ENCODE measurements around the gene MRPS9. TPM values are rescaled to one million over a fixed set of nuclear protein-coding genes. Genes with fewer than 3 reads are reported as not detected.

MRPS9 gene
- total RNA-seq, 2 experiments from 2014 or later = 7.3 to 9.2 TPM

GRCh38 chr2:105125920-105126319, 88.1 kb downstream of the MRPS9 start:
- H3K9me3 ChIP-seq (ENCODE audit: control insufficient read depth in 1 of 2, insufficient read depth in 1 of 2, low read length in 2 of 2) = no peaks in the 10 kb centered on the region
- no peak for TF ChIP-seq CTCF (IDR thresholded peaks at IDR 0.05)
- Mint-ChIP-seq H3K27ac (no peak overlapping the region), H3K4me3 (no peak overlapping the region), H3K9me3 (no peaks in the 10 kb centered on the region), H3K4me1 (ENCODE audit: low read depth) (no peaks in the 10 kb centered on the region), H3K36me3 (ENCODE audit: low read depth) (no peaks in the 10 kb centered on the region), H3K27me3 (peaks cover 20% of the 10 kb centered on the region)
- ChIA-PET CTCF (no interaction called here), POLR2A (no interaction called here)
- H3K36me3 ChIP-seq (ENCODE audit: insufficient read depth, low read length) = no peaks in the 10 kb centered on the region
- ATAC-seq (ENCODE audit: poor library complexity) (no peak), DNase-seq (no peak)
- H3K4me1 ChIP-seq (ENCODE audit: insufficient read depth, low read length) = no peaks in the 10 kb centered on the region
- no peak overlapping the region for H3K4me3 ChIP-seq (ENCODE audit: low read length)
- no peak overlapping the region for H3K27ac ChIP-seq (ENCODE audit: low read depth in 1 of 2, low read length in 2 of 2)
- intact Hi-C loops (cut with DNase I, micrococcal nuclease) = no loop called here
- H3K27me3 ChIP-seq (ENCODE audit: control insufficient read depth in 1 of 2, insufficient read depth in 2 of 2, low read length in 2 of 2) = peaks cover 0 to 4% of the 10 kb centered on the region in 2 experiments

- Histone ChIP-seq H3K27ac (ENCODE audit: low read depth in 1 of 2, low read length in 2 of 2) (no peak overlapping the region), H3K4me1 (ENCODE audit: insufficient read depth, low read length) (no peaks in the 10 kb centered on the region), H3K9me3 (ENCODE audit: control insufficient read depth in 1 of 2, insufficient read depth in 1 of 2, low read length in 2 of 2) (no peaks in the 10 kb centered on the region), H3K27me3 (ENCODE audit: control insufficient read depth in 1 of 2, insufficient read depth in 2 of 2, low read length in 2 of 2) (peaks cover 0 to 4% of the 10 kb centered on the region in 2 experiments), H3K36me3 (ENCODE audit: insufficient read depth, low read length) (no peaks in the 10 kb centered on the region), H3K4me3 (ENCODE audit: low read length) (no peak overlapping the region)
- intact Hi-C loops (cut with DNase I, micrococcal nuclease) = no loop called here
- ATAC-seq (ENCODE audit: poor library complexity) (no peak), DNase-seq (no peak)
- CTCF ChIA-PET = no interaction called here
- Mint-ChIP-seq H3K27ac (no peak overlapping the region), H3K9me3 (no peaks in the 10 kb centered on the region), H3K4me3 (no peak overlapping the region), H3K27me3 (peaks cover 24% of the 10 kb centered on the region), H3K4me1 (ENCODE audit: low read depth) (no peaks in the 10 kb centered on the region), H3K36me3 (ENCODE audit: low read depth) (no peaks in the 10 kb centered on the region)
- TF ChIP-seq CTCF (IDR thresholded peaks at IDR 0.05) = no peak
- POLR2A ChIA-PET = no interaction called here
These were observed 88.5 kb downstream of the MRPS9 start for GRCh38 chr2:105126336-105126735.

GRCh38 chr2:105127289-105127915, 89.5 kb downstream of the MRPS9 start:
- intact Hi-C loops (cut with DNase I, micrococcal nuclease) = no loop called here
- Histone ChIP-seq H3K4me1 (ENCODE audit: insufficient read depth, low read length) (no peaks in the 10 kb centered on the region), H3K27ac (ENCODE audit: low read depth in 1 of 2, low read length in 2 of 2) (no peak overlapping the region), H3K4me3 (ENCODE audit: low read length) (no peak overlapping the region), H3K27me3 (ENCODE audit: control insufficient read depth in 1 of 2, insufficient read depth in 2 of 2, low read length in 2 of 2) (peaks cover 0 to 4% of the 10 kb centered on the region in 2 experiments), H3K9me3 (ENCODE audit: control insufficient read depth in 1 of 2, insufficient read depth in 1 of 2, low read length in 2 of 2) (no peaks in the 10 kb centered on the region), H3K36me3 (ENCODE audit: insufficient read depth, low read length) (no peaks in the 10 kb centered on the region)
- no peak for DNase-seq
- peaks cover 27% of the 10 kb centered on the region for H3K27me3 Mint-ChIP-seq
- ChIA-PET POLR2A (no interaction called here), CTCF (no interaction called here)
- no peak overlapping the region for H3K27ac Mint-ChIP-seq
- no peak for TF ChIP-seq CTCF (IDR thresholded peaks at IDR 0.05)
- ATAC-seq (ENCODE audit: poor library complexity) = no peak
- H3K4me1 Mint-ChIP-seq (ENCODE audit: low read depth) = no peaks in the 10 kb centered on the region
- H3K9me3 Mint-ChIP-seq = no peaks in the 10 kb centered on the region
- H3K4me3 Mint-ChIP-seq = no peak overlapping the region
- no peaks in the 10 kb centered on the region for H3K36me3 Mint-ChIP-seq (ENCODE audit: low read depth)

Measured in CD4-positive, alpha-beta T cell (primary cell).